Measurements from ENCODE around the gene VHLL. TPM values are rescaled to one million over a fixed set of nuclear protein-coding genes. Genes with fewer than 3 reads are reported as not detected.

The VHLL gene
- polyA plus RNA-seq, 3 donors, result not detected

- no peak overlapping the region for H3K27ac Mint-ChIP-seq
- H3K27ac ChIP-seq (ENCODE audit: low read depth in 1 of 2, low read length in 2 of 2), result no peak overlapping the region
- H3K27me3 Mint-ChIP-seq (ENCODE audit: low read depth in 3 of 3), result peaks cover 0 to 3% (median under 1%) of the 10 kb centered on the region in 3 donors
- H3K79me2 ChIP-seq (ENCODE audit: insufficient read depth, low read length), result no peaks in the 10 kb centered on the region
- H3K4me3 Mint-ChIP-seq, result no peak overlapping the region
- DNase-seq, result no peak
- no peak for TF ChIP-seq CTCF (IDR thresholded peaks at IDR 0.05)
- H3K4me1 Mint-ChIP-seq, result peaks cover 3% of the 10 kb centered on the region
- no peak overlapping the region for H3K4me3 ChIP-seq (replicated peaks in 1 of 3; ENCODE audit: low read depth in 2 of 3, low read length in 3 of 3)
- H3K9ac ChIP-seq (ENCODE audit: insufficient read depth, low read length, poor library complexity, severe bottlenecking), result no peak overlapping the region
- H4K20me1 ChIP-seq (ENCODE audit: insufficient read depth, low read length), result no peaks in the 10 kb centered on the region
- no peaks in the 10 kb centered on the region for H3K27me3 ChIP-seq (ENCODE audit: control insufficient read depth in 2 of 2, insufficient read depth in 2 of 2, low read length in 2 of 2)
- no peak overlapping the region for H2AFZ ChIP-seq (ENCODE audit: insufficient read depth, low read depth, low read length, poor library complexity, severe bottlenecking)
- H3K9me3 ChIP-seq (replicated peaks in 1 of 2; ENCODE audit: control insufficient read depth in 1 of 2, insufficient read depth in 1 of 2, low read length in 2 of 2), result no peaks in the 10 kb centered on the region
- no CpG with 5 or more reads among the region's 4 CpGs for WGBS (ENCODE audit: insufficient coverage)
- H3K4me1 ChIP-seq (ENCODE audit: control insufficient read depth in 1 of 2, insufficient read depth in 2 of 2, low read length in 2 of 2), result no peaks in the 10 kb centered on the region
- peaks cover 13 to 22% of the 10 kb centered on the region in 2 donors for H3K36me3 ChIP-seq (replicated peaks in 1 of 2; ENCODE audit: control insufficient read depth in 1 of 2, insufficient read depth in 2 of 2, low read length in 2 of 2)
- intact Hi-C loops (cut with micrococcal nuclease), result no loop called here
- no peak overlapping the region for H3K4me2 ChIP-seq (replicated peaks; ENCODE audit: extremely low read depth, low read length, poor library complexity, severe bottlenecking)
- peaks cover 24 to 45% of the 10 kb centered on the region in 2 donors for H3K36me3 Mint-ChIP-seq
- H3K9me3 Mint-ChIP-seq, result no peaks in the 10 kb centered on the region
Observed at GRCh38 chr1:156303241-156303640, 4.1 kb upstream of the VHLL start.

DNA sequence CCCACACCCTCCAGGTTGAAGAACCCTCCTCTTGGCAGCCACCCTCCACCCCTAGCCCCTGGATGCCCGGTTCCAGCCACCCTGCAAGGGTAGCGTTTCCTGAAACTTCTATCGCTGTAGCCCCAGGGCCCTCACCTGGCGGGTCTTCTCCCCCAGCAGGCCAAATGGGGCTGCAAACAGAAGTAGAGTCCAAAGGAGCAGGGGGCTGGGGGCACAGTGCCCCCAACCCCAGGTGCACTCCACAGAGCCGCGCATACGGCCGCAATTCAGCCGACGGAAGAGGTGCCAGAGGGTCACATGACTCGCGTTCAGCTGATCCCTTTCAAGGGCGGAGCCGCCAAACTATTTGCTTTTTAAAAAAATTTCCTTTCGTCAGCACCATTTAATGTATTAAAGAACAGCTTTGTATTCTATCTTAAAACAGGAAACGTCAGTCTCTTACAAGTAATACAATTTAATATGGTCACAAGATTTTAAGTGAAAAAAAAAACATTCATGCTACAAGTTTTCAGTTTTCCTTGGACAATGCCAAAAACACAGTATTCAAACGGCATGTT, 3.6 kb downstream of the VHLL start, which contains the start of gene GLMP:
Gene GLMP, minus strand, starts transcription at position 289 of the 557 bp plus-strand sequence. Its CDS starts 34 bp downstream, at position 255.
- peak; percentile 35 to 56 (median 50) for DNase-seq
- Histone ChIP-seq H3K4me2 (replicated peaks; ENCODE audit: extremely low read depth, low read length, poor library complexity, severe bottlenecking) (peak within 1 kb of the TSS; percentile 100), H3K36me3 (replicated peaks in 1 of 2; ENCODE audit: control insufficient read depth in 1 of 2, insufficient read depth in 2 of 2, low read length in 2 of 2) (peaks cover 10 to 22% of the 10 kb centered on the region in 2 donors), H3K27me3 (ENCODE audit: control insufficient read depth in 2 of 2, insufficient read depth in 2 of 2, low read length in 2 of 2) (no peaks in the 10 kb centered on the region), H3K27ac (ENCODE audit: low read depth in 1 of 2, low read length in 2 of 2) (peak within 1 kb of the TSS; percentile 16 to 78), H3K9me3 (replicated peaks in 1 of 2; ENCODE audit: control insufficient read depth in 1 of 2, insufficient read depth in 1 of 2, low read length in 2 of 2) (no peaks in the 10 kb centered on the region), H3K9ac (ENCODE audit: insufficient read depth, low read length, poor library complexity, severe bottlenecking) (peak within 1 kb of the TSS; percentile 72), H3K79me2 (ENCODE audit: insufficient read depth, low read length) (peaks cover 6% of the 10 kb centered on the region), H3K4me3 (replicated peaks in 1 of 3; ENCODE audit: low read depth in 2 of 3, low read length in 3 of 3) (peak within 1 kb of the TSS; percentile 68 to 88 (median 77)), H2AFZ (ENCODE audit: insufficient read depth, low read depth, low read length, poor library complexity, severe bottlenecking) (peak within 1 kb of the TSS; percentile 99), H3K4me1 (ENCODE audit: control insufficient read depth in 1 of 2, insufficient read depth in 2 of 2, low read length in 2 of 2) (peaks cover 29 to 31% of the 10 kb centered on the region in 2 donors), H4K20me1 (ENCODE audit: insufficient read depth, low read length) (peaks cover 6% of the 10 kb centered on the region)
- H3K27me3 Mint-ChIP-seq (ENCODE audit: low read depth in 3 of 3), result peaks cover 0 to 3% (median 2%) of the 10 kb centered on the region in 3 donors
- peaks cover 0 to 3% (median 0%) of the 10 kb centered on the region in 7 donors for H3K9me3 Mint-ChIP-seq
- H3K4me3 Mint-ChIP-seq, result peak within 1 kb of the TSS; percentile 92 to 96
- peaks cover 41% of the 10 kb centered on the region for H3K4me1 Mint-ChIP-seq
- peaks cover 16 to 19% of the 10 kb centered on the region in 2 donors for H3K36me3 Mint-ChIP-seq
- no peak for TF ChIP-seq CTCF (IDR thresholded peaks at IDR 0.05)
- peak within 1 kb of the TSS; percentile 19 to 90 (median 79) for H3K27ac Mint-ChIP-seq
- 0% methylated on average over 11 of the region's 17 CpGs for WGBS (ENCODE audit: insufficient coverage)
- intact Hi-C loops (cut with micrococcal nuclease), result no loop called here
